ENCODE results near the gene GMPPB.

GRCh38 chr3:49724586-49724985, 835 bp upstream of the GMPPB start:
- TF ChIP-seq PRDM15 (CRISPR knock-in tag; IDR thresholded peaks at IDR 0.05) = no peak
- TF ChIP-seq CTCF (IDR thresholded peaks at IDR 0.05) = no peak
- no peak for TF ChIP-seq E2F4 (CRISPR knock-in tag; IDR thresholded peaks at IDR 0.05; ENCODE audit: borderline replicate concordance, low read depth)
- TF ChIP-seq MYBL2 (CRISPR knock-in tag; IDR thresholded peaks at IDR 0.05) = no peak
- no peak for TF ChIP-seq PREB (CRISPR knock-in tag; IDR thresholded peaks at IDR 0.05; ENCODE audit: borderline replicate concordance)
- TF ChIP-seq CREB1 (CRISPR knock-in tag; IDR thresholded peaks at IDR 0.05) = no peak
- TF ChIP-seq MAX (CRISPR knock-in tag; IDR thresholded peaks at IDR 0.05) = no peak
- TF ChIP-seq NFYB (CRISPR knock-in tag; conservative IDR thresholded peaks at IDR 0.05; ENCODE audit: low read depth) = no peak
- TF ChIP-seq E2F5 (CRISPR knock-in tag; IDR thresholded peaks at IDR 0.05) = no peak
- no peak for TF ChIP-seq FOXP4 (CRISPR knock-in tag; IDR thresholded peaks at IDR 0.05)
- TF ChIP-seq NFE2L1 (CRISPR knock-in tag; IDR thresholded peaks at IDR 0.05) = no peak
- TF ChIP-seq NR3C1 (CRISPR knock-in tag; conservative IDR thresholded peaks at IDR 0.05; ENCODE audit: low read depth) = no peak

Measured in WTC11 (cell line).